Neural crest cell (in vitro differentiated cells): ENCODE results near the gene ATF3. TPM values are rescaled to one million over a fixed set of nuclear protein-coding genes. Genes with fewer than 3 reads are reported as not detected.

Experiments
- DNase-seq: peaks from one replicate; pipeline ENCODE4 v3.0.0; 2021; ENCODE audit warnings: low read depth, mixed read lengths, low spot score
- H3K27ac Mint-ChIP-seq: one replicate; pipeline ENCODE4 v1.8.0; 2021; ENCODE audit warnings: mild to moderate bottlenecking, mixed read lengths; ENCODE audit not compliant: unreplicated experiment
- H3K27me3 Mint-ChIP-seq: 2 replicates; pipeline ENCODE4 v1.8.0; 2021; ENCODE audit warnings: low read depth, mild to moderate bottlenecking, mixed read lengths
- H3K36me3 Mint-ChIP-seq: 2 replicates; pipeline ENCODE4 v1.8.0; 2021; ENCODE audit warnings: low read depth, mild to moderate bottlenecking, mixed read lengths
- H3K4me1 Mint-ChIP-seq: 2 replicates; pipeline ENCODE4 v1.8.0; 2021; ENCODE audit warnings: mixed read lengths
- H3K4me3 Mint-ChIP-seq: one replicate; pipeline ENCODE4 v1.8.0; 2021; ENCODE audit warnings: mild to moderate bottlenecking, mixed read lengths
- H3K9me3 Mint-ChIP-seq: 2 replicates; pipeline ENCODE4 v1.8.0; 2021; ENCODE audit warnings: mixed read lengths
- total RNA-seq: library from RNA; stranded (reverse); gene quantifications from 2 replicates; pipeline ENCODE4 v1.2.1, GENCODE V29; 2021
- TF ChIP-seq, protein P1 (sequence below): fragments of 200-600 bp; sonication (generic); conservative IDR thresholded peaks from 2 replicates; pipeline ENCODE4 v1.5.0; 2021; ENCODE audit warnings: antibody characterized with exemption, mild to moderate bottlenecking

Gene ATF3
- total RNA-seq, 1 donor from 2014 or later, result 10.3 TPM

DNA sequence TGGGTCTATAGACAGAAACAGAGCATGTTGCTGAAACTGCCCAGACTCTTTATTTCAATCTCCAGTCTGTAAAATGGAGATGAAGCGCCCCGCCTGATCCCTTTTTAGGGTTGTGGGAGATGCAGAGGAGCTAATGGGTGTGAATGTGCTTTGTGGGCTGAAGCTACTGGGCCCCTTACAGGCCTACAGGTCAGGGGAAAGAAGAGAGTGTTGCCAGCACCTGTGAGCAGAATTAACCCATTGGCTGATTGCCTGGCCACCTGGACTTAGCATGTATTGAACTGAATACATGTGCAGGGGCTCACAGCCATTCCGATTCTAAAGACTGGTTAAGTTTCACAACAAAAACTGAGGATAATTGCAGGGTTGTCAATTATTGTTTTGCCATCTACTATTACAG, 13.9 kb upstream of the ATF3 start:
- no peaks in the 10 kb centered on the region for H3K36me3 Mint-ChIP-seq
- TF ChIP-seq, protein P1, sequence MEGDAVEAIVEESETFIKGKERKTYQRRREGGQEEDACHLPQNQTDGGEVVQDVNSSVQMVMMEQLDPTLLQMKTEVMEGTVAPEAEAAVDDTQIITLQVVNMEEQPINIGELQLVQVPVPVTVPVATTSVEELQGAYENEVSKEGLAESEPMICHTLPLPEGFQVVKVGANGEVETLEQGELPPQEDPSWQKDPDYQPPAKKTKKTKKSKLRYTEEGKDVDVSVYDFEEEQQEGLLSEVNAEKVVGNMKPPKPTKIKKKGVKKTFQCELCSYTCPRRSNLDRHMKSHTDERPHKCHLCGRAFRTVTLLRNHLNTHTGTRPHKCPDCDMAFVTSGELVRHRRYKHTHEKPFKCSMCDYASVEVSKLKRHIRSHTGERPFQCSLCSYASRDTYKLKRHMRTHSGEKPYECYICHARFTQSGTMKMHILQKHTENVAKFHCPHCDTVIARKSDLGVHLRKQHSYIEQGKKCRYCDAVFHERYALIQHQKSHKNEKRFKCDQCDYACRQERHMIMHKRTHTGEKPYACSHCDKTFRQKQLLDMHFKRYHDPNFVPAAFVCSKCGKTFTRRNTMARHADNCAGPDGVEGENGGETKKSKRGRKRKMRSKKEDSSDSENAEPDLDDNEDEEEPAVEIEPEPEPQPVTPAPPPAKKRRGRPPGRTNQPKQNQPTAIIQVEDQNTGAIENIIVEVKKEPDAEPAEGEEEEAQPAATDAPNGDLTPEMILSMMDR, result no peak
- DNase-seq, result no peak
- H3K27ac Mint-ChIP-seq, result no peak overlapping the region
- H3K4me3 Mint-ChIP-seq, result no peak overlapping the region
- H3K4me1 Mint-ChIP-seq, result peaks cover 26% of the 10 kb centered on the region
- no peaks in the 10 kb centered on the region for H3K9me3 Mint-ChIP-seq
- H3K27me3 Mint-ChIP-seq, result peaks cover 17% of the 10 kb centered on the region

DNA sequence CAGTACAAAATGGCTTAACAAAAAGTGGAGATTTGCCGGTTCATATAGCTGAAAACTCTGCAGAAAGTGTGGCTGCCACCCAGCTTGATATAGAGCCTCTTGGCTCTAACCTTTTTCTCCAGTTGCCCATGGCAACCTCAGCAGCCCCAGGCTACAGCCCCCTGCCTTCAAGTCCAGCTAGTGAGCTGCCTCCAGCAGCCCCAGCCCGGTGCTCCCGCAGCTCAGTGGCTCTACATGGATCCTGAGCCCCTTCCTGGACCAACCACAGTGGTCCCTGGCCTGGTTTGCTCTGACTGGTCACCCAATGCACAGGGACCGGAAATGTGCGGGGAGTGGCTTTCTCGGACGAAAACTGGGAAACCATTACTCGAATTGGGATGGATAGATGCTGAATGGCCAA, 13.3 kb upstream of the ATF3 start:
- H3K36me3 Mint-ChIP-seq, result no peaks in the 10 kb centered on the region
- H3K9me3 Mint-ChIP-seq, result no peaks in the 10 kb centered on the region
- H3K27ac Mint-ChIP-seq, result no peak overlapping the region
- peaks cover 23% of the 10 kb centered on the region for H3K27me3 Mint-ChIP-seq
- no peak overlapping the region for H3K4me3 Mint-ChIP-seq
- TF ChIP-seq, protein P1, result no peak
- no peak for DNase-seq
- peaks cover 26% of the 10 kb centered on the region for H3K4me1 Mint-ChIP-seq

DNA sequence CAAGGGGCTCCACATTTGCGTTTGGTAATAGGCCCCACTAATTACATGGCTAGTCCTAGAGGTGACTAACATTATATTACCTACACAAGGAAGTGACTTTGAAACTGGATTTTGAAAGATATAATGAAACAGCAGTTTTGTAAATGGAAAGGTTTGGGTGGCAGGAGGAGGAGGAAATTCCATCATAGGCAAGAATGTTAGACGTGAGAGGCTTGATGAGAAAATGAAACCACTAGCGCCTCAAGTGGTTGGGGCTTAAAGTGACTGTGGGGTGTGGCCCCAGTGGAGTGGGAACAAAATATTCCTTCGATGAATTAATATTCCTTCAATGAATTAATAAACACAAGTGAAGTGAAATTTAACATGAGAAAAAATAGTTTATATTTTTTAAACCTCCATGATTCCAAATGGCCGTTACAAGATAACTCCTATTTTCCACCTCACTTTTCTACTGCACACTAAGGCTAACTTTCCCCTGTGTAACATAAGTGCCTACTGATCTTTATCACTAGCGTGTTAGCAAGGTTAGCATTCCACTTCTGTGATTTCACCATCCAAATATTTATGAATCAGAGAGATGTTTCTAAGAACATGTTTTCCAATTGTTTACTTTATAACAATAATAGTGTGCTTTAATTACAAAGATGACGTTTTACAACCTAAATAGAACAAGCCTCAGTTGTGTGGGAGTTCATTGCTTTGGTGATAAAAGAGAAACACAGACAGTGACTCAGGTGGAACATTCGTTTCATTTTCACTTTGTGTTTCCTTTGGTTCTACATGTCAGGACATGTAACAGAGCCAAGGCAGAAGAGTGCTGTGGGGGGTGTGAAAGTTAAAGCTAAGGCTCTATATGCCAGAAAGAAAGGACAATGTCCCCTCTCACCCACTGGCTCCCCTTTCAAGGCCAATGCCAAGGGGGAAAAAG, 12.5 kb upstream of the ATF3 start:
- TF ChIP-seq, protein P1, result peak; percentile 74
- no peak overlapping the region for H3K27ac Mint-ChIP-seq
- peaks cover 26% of the 10 kb centered on the region for H3K4me1 Mint-ChIP-seq
- no peak overlapping the region for H3K4me3 Mint-ChIP-seq
- no peak for DNase-seq
- H3K9me3 Mint-ChIP-seq, result no peaks in the 10 kb centered on the region
- H3K27me3 Mint-ChIP-seq, result peaks cover 31% of the 10 kb centered on the region
- H3K36me3 Mint-ChIP-seq, result no peaks in the 10 kb centered on the region

DNA sequence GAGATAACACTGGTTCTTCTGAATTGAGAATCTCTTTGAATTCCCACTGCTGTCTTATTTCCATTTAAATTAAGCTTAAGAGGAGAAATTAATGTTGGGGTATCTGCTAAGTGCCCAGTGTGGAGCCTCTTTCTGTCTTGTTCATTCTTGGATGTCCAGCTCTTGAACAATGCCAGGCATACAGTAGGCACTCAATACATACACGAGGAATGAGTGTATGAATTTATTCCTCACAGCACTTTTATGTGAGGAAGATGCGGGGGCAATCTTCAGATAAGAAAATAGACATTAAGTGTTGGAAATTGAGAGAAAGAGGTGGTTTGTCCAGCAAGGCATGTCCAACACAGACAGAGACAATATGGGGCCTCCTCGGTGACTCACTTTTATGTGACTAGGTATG, 11.8 kb upstream of the ATF3 start:
- H3K4me1 Mint-ChIP-seq, result peaks cover 26% of the 10 kb centered on the region
- no peak for DNase-seq
- no peaks in the 10 kb centered on the region for H3K36me3 Mint-ChIP-seq
- H3K27me3 Mint-ChIP-seq, result peaks cover 39% of the 10 kb centered on the region
- TF ChIP-seq, protein P1, result no peak
- no peak overlapping the region for H3K27ac Mint-ChIP-seq
- H3K4me3 Mint-ChIP-seq, result no peak overlapping the region
- H3K9me3 Mint-ChIP-seq, result no peaks in the 10 kb centered on the region

DNA sequence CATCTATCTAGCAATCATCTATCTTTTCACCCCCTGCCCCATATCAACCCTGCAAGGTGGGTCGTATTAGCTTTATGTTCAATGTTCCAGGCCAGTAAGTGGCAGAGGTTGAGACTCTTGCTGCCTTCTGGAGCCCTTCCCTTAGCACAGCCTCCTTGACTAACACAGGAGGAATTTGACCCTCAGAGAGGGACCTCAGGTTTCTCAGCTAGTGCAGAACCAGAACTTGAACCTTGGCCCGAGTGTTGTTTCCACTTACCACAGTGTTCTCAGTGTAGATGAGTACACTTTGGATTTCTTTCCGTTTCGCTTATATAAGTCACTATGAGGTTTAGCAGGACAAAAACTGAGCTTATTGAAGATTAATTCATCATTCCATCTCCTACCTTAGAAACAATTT, 11.1 kb upstream of the ATF3 start:
- H3K27me3 Mint-ChIP-seq, result peaks cover 46% of the 10 kb centered on the region
- peaks cover 26% of the 10 kb centered on the region for H3K4me1 Mint-ChIP-seq
- H3K36me3 Mint-ChIP-seq, result no peaks in the 10 kb centered on the region
- no peak for DNase-seq
- TF ChIP-seq, protein P1, result no peak
- H3K27ac Mint-ChIP-seq, result no peak overlapping the region
- H3K9me3 Mint-ChIP-seq, result no peaks in the 10 kb centered on the region
- H3K4me3 Mint-ChIP-seq, result no peak overlapping the region
